ENCODE measurements around the gene STAM2.

DNA sequence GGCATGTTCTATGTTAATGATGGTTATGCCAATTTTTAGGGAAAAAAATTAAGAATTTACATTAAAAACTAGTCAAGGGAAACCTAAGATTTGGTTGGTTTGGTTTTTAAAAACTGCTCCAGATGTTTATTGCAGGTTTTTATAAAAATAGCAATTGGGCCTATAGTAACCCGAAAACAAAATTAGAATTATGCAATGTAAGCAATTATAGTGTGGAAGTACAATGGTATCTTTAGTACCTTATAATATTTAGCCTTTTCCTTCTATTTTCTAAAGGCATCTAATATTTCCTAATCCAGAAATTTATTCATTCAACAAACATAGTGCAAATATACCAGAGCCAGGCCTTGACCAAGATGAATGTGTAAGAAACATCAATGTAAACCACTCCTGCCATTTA lies 104.0 kb downstream of the STAM2 start:
- TF ChIP-seq, protein P1, sequence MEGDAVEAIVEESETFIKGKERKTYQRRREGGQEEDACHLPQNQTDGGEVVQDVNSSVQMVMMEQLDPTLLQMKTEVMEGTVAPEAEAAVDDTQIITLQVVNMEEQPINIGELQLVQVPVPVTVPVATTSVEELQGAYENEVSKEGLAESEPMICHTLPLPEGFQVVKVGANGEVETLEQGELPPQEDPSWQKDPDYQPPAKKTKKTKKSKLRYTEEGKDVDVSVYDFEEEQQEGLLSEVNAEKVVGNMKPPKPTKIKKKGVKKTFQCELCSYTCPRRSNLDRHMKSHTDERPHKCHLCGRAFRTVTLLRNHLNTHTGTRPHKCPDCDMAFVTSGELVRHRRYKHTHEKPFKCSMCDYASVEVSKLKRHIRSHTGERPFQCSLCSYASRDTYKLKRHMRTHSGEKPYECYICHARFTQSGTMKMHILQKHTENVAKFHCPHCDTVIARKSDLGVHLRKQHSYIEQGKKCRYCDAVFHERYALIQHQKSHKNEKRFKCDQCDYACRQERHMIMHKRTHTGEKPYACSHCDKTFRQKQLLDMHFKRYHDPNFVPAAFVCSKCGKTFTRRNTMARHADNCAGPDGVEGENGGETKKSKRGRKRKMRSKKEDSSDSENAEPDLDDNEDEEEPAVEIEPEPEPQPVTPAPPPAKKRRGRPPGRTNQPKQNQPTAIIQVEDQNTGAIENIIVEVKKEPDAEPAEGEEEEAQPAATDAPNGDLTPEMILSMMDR (IDR thresholded peaks at IDR 0.05): no peak
- no peak for TF ChIP-seq POLR2AphosphoS5 (IDR thresholded peaks at IDR 0.05)
